IMR-90 (cell line): Measurements from ENCODE around the gene AHI1. TPM values are rescaled to one million over a fixed set of nuclear protein-coding genes. Genes with fewer than 3 reads are reported as not detected.

Experiments used
- ATAC-seq: fragments of 200-7000 bp; cut with Tn5 transposase; 2 replicates; pipeline ENCODE4 v1.9.1; 2020; ENCODE audit warnings: low read depth, mild to moderate bottlenecking, moderate library complexity
- BruUV-seq: library from RNA; stranded (reverse); fragments of 400-500 nt; replicated peaks from 2 replicates; lab custom pipeline; 2021; lab: Mats Ljungman, UMichigan
- CTCF ChIA-PET: fragments of 300-600 bp; formaldehyde crosslinking; extraction: SDS; loops from one replicate; lab custom pipeline; 2021; ENCODE audit warnings: antibody characterized with exemption; lab: Yijun Ruan, JAX
- POLR2A ChIA-PET: fragments of 300-600 bp; sonication (Branson Sonifier 250); formaldehyde crosslinking; loops from one replicate; lab custom pipeline; 2022; ENCODE audit warnings: antibody characterized with exemption; ENCODE audit not compliant: unreplicated experiment; lab: Charles Lee
- DNase-seq: peaks from one replicate; pipeline ENCODE4 v3.0.0; 2013
- H2AFZ ChIP-seq: replicated peaks from 2 replicates; pipeline ENCODE3; 2013; ENCODE audit warnings: low read length, mild to moderate bottlenecking; ENCODE audit not compliant: poor library complexity
- H2AK5ac ChIP-seq: 2 replicates; pipeline ENCODE4 v1.6.1; 2013; ENCODE audit warnings: low read depth, low read length, inconsistent platforms
- H2AK9ac ChIP-seq: replicated peaks from 2 replicates; pipeline ENCODE3; 2013; ENCODE audit warnings: mild to moderate bottlenecking, low read depth, low read length, moderate library complexity; ENCODE audit not compliant: poor library complexity
- H2BK120ac ChIP-seq: 2 replicates; pipeline ENCODE4 v1.6.1; 2013; ENCODE audit warnings: low read depth, low read length, inconsistent platforms
- H2BK15ac ChIP-seq: 3 replicates; pipeline ENCODE4 v1.6.1; 2013; ENCODE audit warnings: low read depth, low read length, inconsistent platforms
- H2BK20ac ChIP-seq: 2 replicates; pipeline ENCODE4 v1.6.1; 2013; ENCODE audit warnings: low read depth, mild to moderate bottlenecking, inconsistent platforms, low read length, moderate library complexity
- H2BK5ac ChIP-seq: 2 replicates; pipeline ENCODE4 v1.6.1; 2013; ENCODE audit warnings: mild to moderate bottlenecking, low read depth, low read length, inconsistent platforms; ENCODE audit not compliant: poor library complexity, severe bottlenecking
- H3K14ac ChIP-seq: replicated peaks from 2 replicates; pipeline ENCODE4 v1.6.1; 2013; ENCODE audit warnings: low read depth, low read length, inconsistent platforms
- H3K18ac ChIP-seq: 2 replicates; pipeline ENCODE4 v1.6.1; 2013; ENCODE audit warnings: low read depth, low read length, control low read depth
- H3K23ac ChIP-seq: 2 replicates; pipeline ENCODE4 v1.6.1; 2013; ENCODE audit warnings: low read depth, low read length, inconsistent platforms
- H3K27ac ChIP-seq: 2 replicates; pipeline ENCODE4 v1.5.1; 2013; ENCODE audit warnings: mild to moderate bottlenecking, control low read depth, low read length; ENCODE audit not compliant: insufficient read depth
- H3K27me3 ChIP-seq: 2 replicates; pipeline ENCODE4 v1.6.1; 2013; ENCODE audit warnings: low read length; ENCODE audit not compliant: control insufficient read depth, insufficient read depth
- H3K36me3 ChIP-seq: 2 replicates; pipeline ENCODE4 v1.6.1; 2013; ENCODE audit warnings: low read length, mixed read lengths; ENCODE audit not compliant: control insufficient read depth, insufficient read depth
- H3K4ac ChIP-seq: 2 replicates; pipeline ENCODE4 v1.6.1; 2013; ENCODE audit warnings: low read depth, low read length, inconsistent platforms
- H3K4me1 ChIP-seq: 2 replicates; pipeline ENCODE4 v1.6.1; 2013; ENCODE audit warnings: low read length, mixed read lengths; ENCODE audit not compliant: control insufficient read depth, insufficient read depth
- H3K4me2 ChIP-seq: 2 replicates; pipeline ENCODE4 v1.6.1; 2013; ENCODE audit warnings: low read depth, mild to moderate bottlenecking, control low read depth, low read length, moderate library complexity
- H3K4me3 ChIP-seq: 2 replicates; pipeline ENCODE4 v1.5.1; 2013; ENCODE audit warnings: low read depth, mild to moderate bottlenecking, control low read depth, low read length, moderate library complexity; ENCODE audit not compliant: insufficient read depth
- H3K56ac ChIP-seq: 2 replicates; pipeline ENCODE4 v1.6.1; 2013; ENCODE audit warnings: low read length, inconsistent platforms; ENCODE audit not compliant: insufficient read depth; ENCODE audit errors: extremely low read depth
- H3K79me1 ChIP-seq, 2 experiments: 2 replicates each; pipeline ENCODE4 v1.6.1; 2013; ENCODE audit warnings: low read length in 2 of 2, inconsistent platforms in 1 of 2, low read depth in 1 of 2
- H3K9ac ChIP-seq: 2 replicates; pipeline ENCODE4 v1.6.1; 2013; ENCODE audit warnings: low read depth, low read length, control low read depth
- H3K9me1 ChIP-seq: 2 replicates; pipeline ENCODE4 v1.6.1; 2013; ENCODE audit warnings: low read length, inconsistent platforms; ENCODE audit not compliant: insufficient read depth
- H3K9me3 ChIP-seq: 2 replicates; pipeline ENCODE4 v1.6.1; 2013; ENCODE audit warnings: low read length; ENCODE audit not compliant: control insufficient read depth, insufficient read depth
- H4K20me1 ChIP-seq: 2 replicates; pipeline ENCODE4 v1.6.1; 2013; ENCODE audit warnings: low read length, inconsistent platforms; ENCODE audit not compliant: insufficient read depth
- H4K5ac ChIP-seq: 2 replicates; pipeline ENCODE4 v1.6.1; 2013; ENCODE audit warnings: mild to moderate bottlenecking, low read depth, low read length, control low read depth
- H4K8ac ChIP-seq, 2 experiments: 2 replicates each; pipeline ENCODE4 v1.6.1; 2013; ENCODE audit warnings: low read depth in 2 of 2, low read length in 2 of 2, control low read depth in 1 of 2, inconsistent platforms in 1 of 2
- H4K91ac ChIP-seq: 2 replicates; pipeline ENCODE4 v1.6.1; 2013; ENCODE audit warnings: low read depth, low read length, inconsistent platforms; ENCODE audit not compliant: insufficient read depth
- BHLHE40 ChIP-seq: fragments of 150-350 bp; IDR thresholded peaks from 2 replicates; pipeline ENCODE4 v1.6.1; 2016; ENCODE audit warnings: mild to moderate bottlenecking, low read depth, low read length
- CEBPB ChIP-seq: IDR thresholded peaks from 2 replicates; pipeline ENCODE4 v1.6.1; 2012; ENCODE audit warnings: low read depth, low read length, improper control_type of control experiment
- CHD1 ChIP-seq: IDR thresholded peaks from 2 replicates; pipeline ENCODE4 v1.6.1; 2012; ENCODE audit warnings: low read depth, low read length, improper control_type of control experiment
- FOS ChIP-seq: fragments of 150-350 bp; IDR thresholded peaks from 2 replicates; pipeline ENCODE4 v1.6.1; 2016; ENCODE audit warnings: low read depth, low read length
- MAFK ChIP-seq: IDR thresholded peaks from 2 replicates; pipeline ENCODE4 v1.6.1; 2012; ENCODE audit warnings: low read depth, low read length, improper control_type of control experiment
- MAZ ChIP-seq: IDR thresholded peaks from 2 replicates; pipeline ENCODE4 v1.6.1; 2012; ENCODE audit warnings: low read depth, mild to moderate bottlenecking, low read length, improper control_type of control experiment, moderate library complexity, borderline replicate concordance
- MXI1 ChIP-seq: IDR thresholded peaks from 2 replicates; pipeline ENCODE4 v1.6.1; 2012; ENCODE audit warnings: low read depth, mild to moderate bottlenecking, low read length, moderate library complexity, borderline replicate concordance
- NFE2L2 ChIP-seq: fragments of 150-350 bp; IDR thresholded peaks from 2 replicates; pipeline ENCODE4 v1.6.1; 2016; ENCODE audit warnings: low read depth, mild to moderate bottlenecking, low read length
- POLR2A ChIP-seq: IDR thresholded peaks from 2 replicates; pipeline ENCODE4 v1.6.1; 2012; ENCODE audit warnings: mild to moderate bottlenecking, low read depth, low read length
- RAD21 ChIP-seq: IDR thresholded peaks from 2 replicates; pipeline ENCODE4 v1.6.1; 2012; ENCODE audit warnings: low read length, improper control_type of control experiment
- RCOR1 ChIP-seq: IDR thresholded peaks from 2 replicates; pipeline ENCODE4 v1.6.1; 2012; ENCODE audit warnings: mild to moderate bottlenecking, low read length, improper control_type of control experiment; ENCODE audit not compliant: insufficient replicate concordance
- RFX5 ChIP-seq: IDR thresholded peaks from 2 replicates; pipeline ENCODE4 v1.8.0; 2012; ENCODE audit warnings: low read depth, mild to moderate bottlenecking, low read length, moderate library complexity
- SMC3 ChIP-seq: fragments of 150-350 bp; IDR thresholded peaks from 2 replicates; pipeline ENCODE4 v1.6.1; 2016; ENCODE audit warnings: low read depth, mild to moderate bottlenecking, antibody characterized with exemption, low read length, moderate library complexity
- WGBS, 2 experiments: methylation state at CpG; one replicate each; pipeline versions ENCODE4 v1.1.5 to v1.1.7; 2013; ENCODE audit warnings: missing lambda C conversion rate in 2 of 2; ENCODE audit not compliant: insufficient read length in 1 of 2; ENCODE audit errors: extremely low coverage in 2 of 2; 5-methylcytosine and 5-hydroxymethylcytosine counted together
- dilution Hi-C: fragments of 300-500 bp; cut with HindIII; formaldehyde crosslinking; loops from one replicate; pipeline ENCODE4 v1.14.3; 2018; ENCODE audit warnings: low sequenced_read_pairs; ENCODE audit not compliant: unreplicated experiment
- in situ Hi-C: fragments of 300-500 bp; cut with MboI; formaldehyde crosslinking; loops from 3 replicates; pipeline ENCODE4 v1.14.3; 2019; ENCODE audit warnings: low sequenced_read_pairs, inconsistent platforms, mixed read lengths
- intact Hi-C: fragments of 100-400 bp; cut with micrococcal nuclease; formaldehyde crosslinking; loops from 2 replicates; pipeline ENCODE4 v1.10.0; 2022
- polyA plus RNA-seq, 3 experiments: library from polyadenylated mRNA; depleted of rRNA; stranded (reverse); fragments of >200 nt; gene quantifications; 2 replicates each; pipeline ENCODE4 v1.2.3, GENCODE V29; 2012; ENCODE audit warnings: low replicate concordance in 1 of 3
- total RNA-seq: library from RNA; depleted of rRNA; stranded (reverse); fragments of >200 nt; gene quantifications from 2 replicates; pipeline ENCODE4 v1.2.3, GENCODE V29; 2012
- TF ChIP-seq, protein P1 (sequence below): fragments of 150-350 bp; IDR thresholded peaks from 2 replicates; pipeline ENCODE4 v1.6.1; 2016; ENCODE audit warnings: low read depth, mild to moderate bottlenecking, low read length, moderate library complexity, borderline replicate concordance
- TF ChIP-seq, protein P2 (sequence below): conservative IDR thresholded peaks from 2 replicates; pipeline ENCODE4 v1.5.1; 2012; ENCODE audit warnings: mild to moderate bottlenecking, low read depth, low read length, improper control_type of control experiment
- TF ChIP-seq, protein P3 (sequence below): fragments of 150-350 bp; IDR thresholded peaks from 2 replicates; pipeline ENCODE4 v1.6.1; 2017; ENCODE audit warnings: mild to moderate bottlenecking, antibody characterized with exemption, low read length, low read depth

Gene AHI1
- total and polyA plus RNA-seq, 2 of the 4 experiments (the other 2 are of a cell fraction) = 9.5 to 19.4 TPM

DNA sequence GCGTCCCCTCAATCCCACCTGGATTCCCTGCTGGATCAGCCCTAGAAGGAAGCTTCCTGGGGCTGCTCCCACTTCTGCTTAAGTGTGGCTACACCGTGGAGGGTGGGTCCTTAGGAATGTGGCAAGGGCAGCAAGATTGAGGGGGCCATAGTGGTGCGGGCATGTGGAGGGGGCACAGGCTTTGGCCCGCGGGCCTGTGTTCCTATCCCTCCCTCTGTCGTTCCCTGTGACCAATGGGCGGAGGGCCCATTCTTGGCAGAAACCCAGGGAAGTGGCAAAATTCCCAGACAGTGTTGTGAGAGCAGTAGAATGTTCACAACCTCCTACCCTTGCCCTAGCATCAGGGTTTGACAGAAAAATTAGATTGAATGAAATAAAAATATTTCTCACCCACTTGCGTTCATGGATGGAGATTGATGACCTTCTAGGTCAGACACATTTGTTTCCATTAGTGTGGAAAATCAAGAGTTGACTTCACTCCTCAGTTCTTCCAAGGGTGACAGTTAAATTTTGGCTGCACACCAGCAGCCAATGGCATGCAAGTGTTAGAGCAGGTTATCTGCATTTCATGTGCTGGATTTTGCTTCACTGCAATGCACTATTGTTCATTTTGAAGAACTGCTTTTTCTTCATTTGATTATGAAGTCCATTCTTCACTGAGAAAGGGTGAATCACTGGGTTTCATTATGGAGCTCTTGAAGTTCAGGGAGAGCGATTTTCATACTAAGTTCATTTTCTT, 49.3 kb upstream of the AHI1 start:
- Histone ChIP-seq H3K9ac (no peak overlapping the region), H3K18ac (no peak overlapping the region), H2BK120ac (no peak overlapping the region), H2BK20ac (no peak overlapping the region), H3K4me3 (no peak overlapping the region), H2AK9ac (no peak overlapping the region), H3K4me2 (no peak overlapping the region), H3K23ac (no peak overlapping the region), H2AK5ac (no peak overlapping the region), H3K14ac (no peak overlapping the region), H3K4ac (no peak overlapping the region), H3K4me1 (no peaks in the 10 kb centered on the region), H4K20me1 (no peaks in the 10 kb centered on the region), H4K91ac (no peak overlapping the region), H3K27me3 (no peaks in the 10 kb centered on the region), H3K79me1 (no peaks in the 10 kb centered on the region), H3K36me3 (no peaks in the 10 kb centered on the region), H4K8ac (no peak overlapping the region), H3K9me3 (no peaks in the 10 kb centered on the region), H3K27ac (no peak overlapping the region), H2BK15ac (no peak overlapping the region), H3K9me1 (no peaks in the 10 kb centered on the region), H2BK5ac (no peak overlapping the region), H3K56ac (no peak overlapping the region), H4K5ac (no peak overlapping the region), H2AFZ (no peak overlapping the region)
- no CpG with 5 or more reads among the region's 9 CpGs for WGBS, 2 experiments
- in situ Hi-C loops (loop anchor here (10.0 kb wide), 1 partner anchor 288 kb away; no protein-coding TSS in a partner anchor), dilution Hi-C loops (no loop called here), intact Hi-C loops (no loop called here)
- DNase-seq = no peak
- ChIA-PET POLR2A (no interaction called here), CTCF (no interaction called here)
- BruUV-seq = no TSS peak
- no peak for TF ChIP-seq CEBPB
- TF ChIP-seq MAZ = no peak
- TF ChIP-seq RFX5 = no peak
- no peak for TF ChIP-seq RAD21
- TF ChIP-seq MAFK = no peak
- TF ChIP-seq, protein P1, sequence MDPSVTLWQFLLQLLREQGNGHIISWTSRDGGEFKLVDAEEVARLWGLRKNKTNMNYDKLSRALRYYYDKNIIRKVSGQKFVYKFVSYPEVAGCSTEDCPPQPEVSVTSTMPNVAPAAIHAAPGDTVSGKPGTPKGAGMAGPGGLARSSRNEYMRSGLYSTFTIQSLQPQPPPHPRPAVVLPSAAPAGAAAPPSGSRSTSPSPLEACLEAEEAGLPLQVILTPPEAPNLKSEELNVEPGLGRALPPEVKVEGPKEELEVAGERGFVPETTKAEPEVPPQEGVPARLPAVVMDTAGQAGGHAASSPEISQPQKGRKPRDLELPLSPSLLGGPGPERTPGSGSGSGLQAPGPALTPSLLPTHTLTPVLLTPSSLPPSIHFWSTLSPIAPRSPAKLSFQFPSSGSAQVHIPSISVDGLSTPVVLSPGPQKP = no peak
- no peak for TF ChIP-seq CHD1
- TF ChIP-seq, protein P2, sequence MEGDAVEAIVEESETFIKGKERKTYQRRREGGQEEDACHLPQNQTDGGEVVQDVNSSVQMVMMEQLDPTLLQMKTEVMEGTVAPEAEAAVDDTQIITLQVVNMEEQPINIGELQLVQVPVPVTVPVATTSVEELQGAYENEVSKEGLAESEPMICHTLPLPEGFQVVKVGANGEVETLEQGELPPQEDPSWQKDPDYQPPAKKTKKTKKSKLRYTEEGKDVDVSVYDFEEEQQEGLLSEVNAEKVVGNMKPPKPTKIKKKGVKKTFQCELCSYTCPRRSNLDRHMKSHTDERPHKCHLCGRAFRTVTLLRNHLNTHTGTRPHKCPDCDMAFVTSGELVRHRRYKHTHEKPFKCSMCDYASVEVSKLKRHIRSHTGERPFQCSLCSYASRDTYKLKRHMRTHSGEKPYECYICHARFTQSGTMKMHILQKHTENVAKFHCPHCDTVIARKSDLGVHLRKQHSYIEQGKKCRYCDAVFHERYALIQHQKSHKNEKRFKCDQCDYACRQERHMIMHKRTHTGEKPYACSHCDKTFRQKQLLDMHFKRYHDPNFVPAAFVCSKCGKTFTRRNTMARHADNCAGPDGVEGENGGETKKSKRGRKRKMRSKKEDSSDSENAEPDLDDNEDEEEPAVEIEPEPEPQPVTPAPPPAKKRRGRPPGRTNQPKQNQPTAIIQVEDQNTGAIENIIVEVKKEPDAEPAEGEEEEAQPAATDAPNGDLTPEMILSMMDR = no peak
- TF ChIP-seq NFE2L2 = no peak
- no peak for TF ChIP-seq BHLHE40
- no peak for TF ChIP-seq POLR2A
- no peak for TF ChIP-seq MXI1
- no peak for TF ChIP-seq FOS
- no peak for TF ChIP-seq SMC3
- TF ChIP-seq RCOR1 = no peak
- TF ChIP-seq, protein P3, sequence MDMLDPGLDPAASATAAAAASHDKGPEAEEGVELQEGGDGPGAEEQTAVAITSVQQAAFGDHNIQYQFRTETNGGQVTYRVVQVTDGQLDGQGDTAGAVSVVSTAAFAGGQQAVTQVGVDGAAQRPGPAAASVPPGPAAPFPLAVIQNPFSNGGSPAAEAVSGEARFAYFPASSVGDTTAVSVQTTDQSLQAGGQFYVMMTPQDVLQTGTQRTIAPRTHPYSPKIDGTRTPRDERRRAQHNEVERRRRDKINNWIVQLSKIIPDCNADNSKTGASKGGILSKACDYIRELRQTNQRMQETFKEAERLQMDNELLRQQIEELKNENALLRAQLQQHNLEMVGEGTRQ = no peak
- ATAC-seq = no peak
